Measurements from ENCODE around the gene EHMT2.

DNA sequence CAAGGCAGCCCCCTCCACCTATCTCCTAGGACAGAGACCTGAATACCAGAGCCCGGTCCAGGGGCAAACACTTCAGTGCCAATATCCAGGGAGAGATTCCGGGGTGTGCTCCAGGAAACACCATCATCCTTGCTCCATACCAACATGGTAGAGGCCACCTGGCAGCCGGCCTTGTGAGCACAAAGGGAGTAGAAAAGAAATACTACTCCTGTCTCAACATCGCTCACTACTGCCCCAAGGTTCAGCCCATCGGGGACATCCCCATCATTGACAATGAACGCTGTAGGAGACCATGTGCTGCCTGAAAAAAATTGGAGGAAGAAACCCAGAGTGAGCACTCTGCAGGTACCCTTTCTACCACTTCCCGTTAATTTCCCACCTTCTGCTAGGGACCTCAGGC is 36.3 kb downstream of the EHMT2 start:
- TF ChIP-seq, protein P1, sequence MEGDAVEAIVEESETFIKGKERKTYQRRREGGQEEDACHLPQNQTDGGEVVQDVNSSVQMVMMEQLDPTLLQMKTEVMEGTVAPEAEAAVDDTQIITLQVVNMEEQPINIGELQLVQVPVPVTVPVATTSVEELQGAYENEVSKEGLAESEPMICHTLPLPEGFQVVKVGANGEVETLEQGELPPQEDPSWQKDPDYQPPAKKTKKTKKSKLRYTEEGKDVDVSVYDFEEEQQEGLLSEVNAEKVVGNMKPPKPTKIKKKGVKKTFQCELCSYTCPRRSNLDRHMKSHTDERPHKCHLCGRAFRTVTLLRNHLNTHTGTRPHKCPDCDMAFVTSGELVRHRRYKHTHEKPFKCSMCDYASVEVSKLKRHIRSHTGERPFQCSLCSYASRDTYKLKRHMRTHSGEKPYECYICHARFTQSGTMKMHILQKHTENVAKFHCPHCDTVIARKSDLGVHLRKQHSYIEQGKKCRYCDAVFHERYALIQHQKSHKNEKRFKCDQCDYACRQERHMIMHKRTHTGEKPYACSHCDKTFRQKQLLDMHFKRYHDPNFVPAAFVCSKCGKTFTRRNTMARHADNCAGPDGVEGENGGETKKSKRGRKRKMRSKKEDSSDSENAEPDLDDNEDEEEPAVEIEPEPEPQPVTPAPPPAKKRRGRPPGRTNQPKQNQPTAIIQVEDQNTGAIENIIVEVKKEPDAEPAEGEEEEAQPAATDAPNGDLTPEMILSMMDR (IDR thresholded peaks at IDR 0.05) = no peak
- no peak for TF ChIP-seq POLR2A (IDR thresholded peaks at IDR 0.05)
